Keratinocyte (primary cell): ENCODE measurements around the gene DTYMK. TPM values are rescaled to one million over a fixed set of nuclear protein-coding genes. Genes with fewer than 3 reads are reported as not detected.

Experiments used
- DNase-seq: peaks from one replicate; pipeline ENCODE4 v3.0.0-alpha.2; 2011; ENCODE audit warnings: low read depth, missing footprints, low spot score
- FAIRE-seq: peaks from 2 replicates; lab custom pipeline; 2011; peaks lifted over from hg19 to GRCh38; lab: Jason Lieb, UNC
- H2AFZ ChIP-seq: 2 replicates; pipeline ENCODE4 v1.6.0; 2012; ENCODE audit warnings: low read length, control low read depth, inconsistent platforms; ENCODE audit not compliant: control insufficient read depth
- H3K27ac ChIP-seq: 2 replicates; pipeline ENCODE4 v1.5.1; 2011; ENCODE audit warnings: low read length; ENCODE audit not compliant: control insufficient read depth, insufficient read depth
- H3K27me3 ChIP-seq: 3 replicates; pipeline ENCODE4 v1.6.0; 2011; ENCODE audit warnings: low read length; ENCODE audit not compliant: control insufficient read depth, insufficient read depth; ENCODE audit errors: extremely low read depth
- H3K36me3 ChIP-seq, 2 experiments: 2 replicates in 1 of 2; 3 replicates in 1 of 2; pipeline ENCODE4 v1.5.1; 2011; ENCODE audit warnings: low read length in 2 of 2, mild to moderate bottlenecking in 1 of 2; ENCODE audit not compliant: control insufficient read depth in 2 of 2, insufficient read depth in 2 of 2; ENCODE audit errors: extremely low read depth in 1 of 2
- H3K4me1 ChIP-seq: 3 replicates; pipeline ENCODE4 v1.5.1; 2011; ENCODE audit warnings: low read length; ENCODE audit not compliant: control insufficient read depth, insufficient read depth; ENCODE audit errors: extremely low read depth
- H3K4me2 ChIP-seq: 3 replicates; pipeline ENCODE4 v1.6.0; 2011; ENCODE audit warnings: low read depth, low read length; ENCODE audit not compliant: control insufficient read depth, insufficient read depth; ENCODE audit errors: extremely low read depth
- H3K4me3 ChIP-seq, 3 experiments: fragments of 200-600 bp in 1 of 3; sonication (generic) in 1 of 3; 2 replicates in 2 of 3; 3 replicates in 1 of 3; pipeline ENCODE4 v1.5.1; 2011 to 2016; ENCODE audit warnings: low read length in 3 of 3, mild to moderate bottlenecking in 3 of 3, control low read depth in 2 of 3, inconsistent platforms in 1 of 3, low read depth in 1 of 3, mixed read lengths in 1 of 3, mixed run types in 1 of 3, moderate library complexity in 1 of 3; ENCODE audit not compliant: control insufficient read depth in 2 of 3, insufficient read depth in 2 of 3; ENCODE audit errors: extremely low read depth in 1 of 3
- H3K79me2 ChIP-seq: 2 replicates; pipeline ENCODE4 v1.6.0; 2012; ENCODE audit warnings: low read length; ENCODE audit not compliant: control insufficient read depth, insufficient read depth
- H3K9ac ChIP-seq: 3 replicates; pipeline ENCODE4 v1.6.0; 2011; ENCODE audit warnings: low read length; ENCODE audit not compliant: control insufficient read depth, insufficient read depth; ENCODE audit errors: extremely low read depth
- H3K9me1 ChIP-seq: 3 replicates; pipeline ENCODE4 v1.6.0; 2011; ENCODE audit warnings: low read length; ENCODE audit not compliant: control insufficient read depth, insufficient read depth; ENCODE audit errors: extremely low read depth
- H3K9me3 ChIP-seq: 2 replicates; pipeline ENCODE4 v1.5.1; 2012; ENCODE audit warnings: low read depth, low read length; ENCODE audit not compliant: control insufficient read depth
- H4K20me1 ChIP-seq: 3 replicates; pipeline ENCODE4 v1.6.0; 2011; ENCODE audit warnings: low read length; ENCODE audit not compliant: control insufficient read depth, insufficient read depth; ENCODE audit errors: extremely low read depth
- CTCF ChIP-seq, 3 experiments: IDR thresholded peaks in 1 of 3; conservative IDR thresholded peaks in 1 of 3; optimal IDR thresholded peaks in 1 of 3; 2 replicates in 2 of 3; 3 replicates in 1 of 3; pipeline versions ENCODE3 to v1.5.1; 2011; ENCODE audit warnings: low read length in 3 of 3, mild to moderate bottlenecking in 3 of 3, moderate library complexity in 2 of 3, control low read depth in 1 of 3, inconsistent platforms in 1 of 3; ENCODE audit not compliant: insufficient read depth in 2 of 3; ENCODE audit errors: extremely low read depth in 1 of 3
- EZH2 ChIP-seq: IDR thresholded peaks from one replicate; pipeline ENCODE4 v1.6.1; 2012; ENCODE audit warnings: inconsistent platforms, mild to moderate bottlenecking, low read length, moderate library complexity
- dilution Hi-C: fragments of 300-500 bp; cut with MboI; formaldehyde crosslinking; loops from one replicate; pipeline ENCODE4 v1.7.0; 2020; ENCODE audit warnings: low sequenced_read_pairs; ENCODE audit not compliant: extremely low pct_ligation_motif_present
- polyA plus RNA-seq, 5 experiments: library from polyadenylated mRNA; depleted of rRNA in 3 of 5; stranded (reverse) in 3 of 5; stranded (forward) in 1 of 5; unstranded in 1 of 5; fragments of >200 nt; gene quantifications; 1 replicate in 1 of 5; 2 replicates in 3 of 5; 3 replicates in 1 of 5; pipeline versions ENCODE4 v1.2.1 to v1.2.3, GENCODE V29; 2011 to 2012; ENCODE audit warnings: missing spikeins in 2 of 5, low read depth in 1 of 5, low replicate concordance in 1 of 5

The DTYMK gene
- polyA plus RNA-seq, 1 donor (not counting 4 experiments of a cell fraction or from before 2014, with no cell fraction given) = 31.6 TPM

- H4K20me1 ChIP-seq = peaks cover 17% of the 10 kb centered on the region
These were observed 36.7 kb downstream of the DTYMK start for GRCh38 chr2:241649927-241650326.

GRCh38 chr2:241649404-241649803 is 37.2 kb downstream of the DTYMK start:
- H3K79me2 ChIP-seq = peaks cover 62% of the 10 kb centered on the region
- H3K9ac ChIP-seq = no peak overlapping the region
- H3K9me3 ChIP-seq = no peaks in the 10 kb centered on the region
- no peak overlapping the region for H3K4me2 ChIP-seq
- no peaks in the 10 kb centered on the region for H3K27me3 ChIP-seq
- H3K4me1 ChIP-seq = no peaks in the 10 kb centered on the region
- no peak overlapping the region for H3K4me3 ChIP-seq
- H3K9me1 ChIP-seq = no peaks in the 10 kb centered on the region
- no peak overlapping the region for H3K27ac ChIP-seq
- peaks cover 16 to 33% of the 10 kb centered on the region in 2 experiments for H3K36me3 ChIP-seq
- TF ChIP-seq EZH2 = no peak
- no peak for TF ChIP-seq CTCF (optimal IDR thresholded peaks at IDR 0.05 in 1 of 3, IDR thresholded peaks at IDR 0.05 in 1 of 3, conservative IDR thresholded peaks at IDR 0.05 in 1 of 3; ENCODE audit: extremely low read depth in 1 of 3, insufficient read depth in 2 of 3, low read length in 3 of 3)
- no peak for DNase-seq
- no peak overlapping the region for H2AFZ ChIP-seq
- dilution Hi-C loops = no loop called here
- peaks cover 18% of the 10 kb centered on the region for H4K20me1 ChIP-seq
- FAIRE-seq = no peak

More at GRCh38 chr2:241649927-241650326, 36.7 kb downstream of the DTYMK start:
- Histone ChIP-seq H3K4me3 (no peak overlapping the region), H3K9me1 (no peaks in the 10 kb centered on the region), H3K9ac (no peak overlapping the region), H2AFZ (no peak overlapping the region), H3K36me3 (peaks cover 20 to 33% of the 10 kb centered on the region in 2 experiments), H3K9me3 (no peaks in the 10 kb centered on the region), H3K4me1 (no peaks in the 10 kb centered on the region), H3K27me3 (no peaks in the 10 kb centered on the region), H3K27ac (no peak overlapping the region), H3K79me2 (peaks cover 58% of the 10 kb centered on the region), H3K4me2 (no peak overlapping the region)
- FAIRE-seq = no peak
- dilution Hi-C loops = no loop called here
- TF ChIP-seq EZH2 = no peak
- TF ChIP-seq CTCF (optimal IDR thresholded peaks at IDR 0.05 in 1 of 3, IDR thresholded peaks at IDR 0.05 in 1 of 3, conservative IDR thresholded peaks at IDR 0.05 in 1 of 3; ENCODE audit: extremely low read depth in 1 of 3, insufficient read depth in 2 of 3, low read length in 3 of 3) = no peak
- DNase-seq = no peak
